Measurements from ENCODE around the gene KRT14.
A peak's percentile ranks its signal among the peaks of the same experiment; 100 is the strongest.
"Not testable (repeated sequence)": the region's sequence is repeated elsewhere in the genome, so short reads cannot be mapped to it uniquely, and the experiment has no call there.

Gene KRT14

GRCh38 chr17:41600318-41600717, 13.6 kb upstream of the KRT14 start:
- DNase-seq: no peak

- no peak for DNase-seq
Observed at GRCh38 chr17:41599680-41600079, 13.0 kb upstream of the KRT14 start.

GRCh38 chr17:41595585-41595984, 8.9 kb upstream of the KRT14 start:
- DNase-seq: no peak

GRCh38 chr17:41594363-41594915, 7.7 kb upstream of the KRT14 start:
- no peak for DNase-seq

GRCh38 chr17:41593306-41593981, 6.7 kb upstream of the KRT14 start:
- no peak for DNase-seq

GRCh38 chr17:41592601-41593305, 6.1 kb upstream of the KRT14 start:
- DNase-seq: no peak

- no peak for DNase-seq
Observed at GRCh38 chr17:41589301-41589700, 2.6 kb upstream of the KRT14 start.

GRCh38 chr17:41588126-41588810, 1.6 kb upstream of the KRT14 start:
- DNase-seq: no peak

GRCh38 chr17:41585301-41586056, 1.2 kb downstream of the KRT14 start:
- DNase-seq: no peak

- DNase-seq: not testable (repeated sequence)
Observed at GRCh38 chr17:41584331-41584927, 2.3 kb downstream of the KRT14 start.

GRCh38 chr17:41583137-41584127, 3.3 kb downstream of the KRT14 start:
- DNase-seq: no peak

GRCh38 chr17:41582061-41582968, 4.4 kb downstream of the KRT14 start:
- not testable (repeated sequence) for DNase-seq

GRCh38 chr17:41581366-41582060, 5.2 kb downstream of the KRT14 start:
- DNase-seq: no peak

GRCh38 chr17:41580687-41581365, 5.9 kb downstream of the KRT14 start:
- no peak for DNase-seq

GRCh38 chr17:41580244-41580575, 6.5 kb downstream of the KRT14 start:
- DNase-seq: no peak

GRCh38 chr17:41579484-41580243, 7.0 kb downstream of the KRT14 start:
- DNase-seq: peak; percentile 48 to 49

GRCh38 chr17:41578971-41579370, 7.7 kb downstream of the KRT14 start:
- no peak for DNase-seq

- no peak for DNase-seq
Observed at GRCh38 chr17:41578538-41578937, 8.2 kb downstream of the KRT14 start.

Measured in activated CD4-positive, alpha-beta T cell treated with anti-CD3 and anti-CD28 coated beads, Interleukin-2, amount 50 U/mL, for 4 hours (primary cell).